ENCODE data around the gene TNFSF13.
"Not testable (repeated sequence)": the region's sequence is repeated elsewhere in the genome, so short reads cannot be mapped to it uniquely, and the experiment has no call there.

Gene TNFSF13

DNA sequence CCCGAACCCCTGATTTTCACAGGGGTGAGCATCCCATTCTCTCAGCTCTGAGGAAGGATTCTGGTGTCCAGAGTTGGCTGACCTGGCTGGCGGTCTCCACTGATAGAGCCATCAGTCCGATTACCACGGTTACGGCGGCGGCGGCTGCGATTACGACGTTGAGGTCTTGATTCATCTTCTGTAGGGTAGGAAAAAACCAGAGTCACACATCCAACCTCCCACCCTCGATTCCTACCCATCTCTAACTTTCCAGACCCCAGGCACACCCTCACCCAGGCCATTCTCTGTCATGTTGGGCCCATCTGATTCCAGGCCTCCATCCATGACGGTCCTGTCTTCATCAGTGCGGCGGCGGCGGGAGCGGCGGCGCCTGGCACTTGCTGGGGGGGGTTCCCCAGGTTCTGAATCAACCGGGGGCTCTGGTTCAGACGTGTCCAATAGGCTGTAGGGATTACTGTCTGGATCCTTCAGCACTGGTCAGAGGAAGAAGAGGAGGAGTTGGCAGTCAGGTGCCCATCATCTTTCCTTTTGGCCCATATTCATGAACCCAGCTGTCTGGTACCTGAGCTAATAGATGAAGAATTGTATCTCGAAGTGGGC, 34.0 kb downstream of the TNFSF13 start:
- no peak for DNase-seq

DNA sequence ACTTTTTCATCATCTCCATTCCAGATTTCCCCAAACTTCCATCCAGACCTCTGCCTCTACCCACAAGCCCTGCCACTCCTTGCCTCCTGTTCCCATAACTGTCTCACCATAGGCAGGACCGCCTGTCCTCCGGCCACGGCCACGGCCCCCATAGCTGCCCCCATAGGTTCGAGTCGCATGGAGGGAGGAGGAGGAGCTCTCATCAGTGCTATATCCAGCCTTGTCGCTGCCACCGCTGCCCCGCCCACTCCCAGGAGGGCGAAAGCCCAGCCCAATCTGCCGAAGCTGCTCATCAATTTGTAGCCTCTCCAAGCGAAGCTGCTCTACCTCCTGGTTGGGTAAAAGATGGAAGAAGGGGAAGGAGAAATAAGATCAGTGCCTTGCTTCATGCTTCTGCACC, 34.7 kb downstream of the TNFSF13 start:
- DNase-seq: no peak

GRCh38 chr17:7597561-7597960, 39.0 kb downstream of the TNFSF13 start:
- DNase-seq: not testable (repeated sequence)

GRCh38 chr17:7606280-7606679, 47.7 kb downstream of the TNFSF13 start:
- DNase-seq: no peak

DNA sequence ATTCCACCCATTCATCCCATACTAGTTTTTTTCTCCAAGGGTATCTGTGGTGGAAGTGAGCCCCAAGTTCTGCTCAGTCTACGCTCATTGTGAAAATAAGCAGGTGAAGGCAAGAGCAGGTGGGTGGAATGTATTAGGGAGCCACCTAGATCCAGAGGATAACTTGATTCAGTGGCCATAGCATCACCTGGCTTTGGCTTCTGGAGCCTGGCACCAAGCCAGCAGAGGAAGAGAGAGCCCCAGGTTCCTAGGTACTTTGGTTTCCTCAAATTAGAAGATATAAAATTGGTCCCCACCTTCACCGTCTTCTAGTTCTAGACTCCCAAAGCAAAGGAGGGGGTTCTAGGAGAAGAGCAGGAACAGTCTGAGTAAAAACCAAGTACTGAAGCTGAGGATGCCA, 52.1 kb downstream of the TNFSF13 start:
- no peak for DNase-seq

Measured in midbrain (tissue), 1 donor.